Lower leg skin (tissue), 4 donors: ENCODE data around the gene PPARG. TPM values are rescaled to one million over a fixed set of nuclear protein-coding genes. Genes with fewer than 3 reads are reported as not detected.

Experiments
- DNase-seq, 2 donors: peaks; one replicate each; pipeline ENCODE4 v3.0.0-alpha.2; 2019; ENCODE audit warnings: low spot score in 2 of 2
- H3K4me3 ChIP-seq: fragments of 200-600 bp; sonication (generic); 2 replicates; pipeline ENCODE4 v1.5.1; 2017; ENCODE audit warnings: mild to moderate bottlenecking, low read depth; ENCODE audit not compliant: poor library complexity, severe bottlenecking
- CTCF ChIP-seq, 3 donors: fragments of 450-650 bp; IDR thresholded peaks; one replicate each; pipeline ENCODE4 v1.5.1; 2016; ENCODE audit warnings: antibody characterized with exemption in 3 of 3, mild to moderate bottlenecking in 3 of 3, moderate library complexity in 2 of 3
- POLR2A ChIP-seq, 2 donors: fragments of 450-650 bp; IDR thresholded peaks; one replicate each; pipeline ENCODE4 v1.6.1; 2016 to 2017; ENCODE audit warnings: antibody characterized with exemption in 2 of 2, mild to moderate bottlenecking in 1 of 2, moderate library complexity in 1 of 2
- WGBS, 2 donors: methylation state at CpG; one replicate each; pipeline ENCODE4 v1.1.5; 2018; 5-methylcytosine and 5-hydroxymethylcytosine counted together
- intact Hi-C: fragments of 100-400 bp; cut with DNase I; formaldehyde crosslinking; loops from one replicate; pipeline ENCODE4 v1.15.0; 2023; ENCODE audit warnings: low total_unique reads
- total RNA-seq, 4 donors: library from RNA; depleted of rRNA; stranded (reverse); fragments of >200 nt; gene quantifications; one replicate each; pipeline ENCODE4 v1.1.0, GENCODE V29; 2016

Gene PPARG
- total RNA-seq, 4 donors from 2014 or later: 8.4 to 14.1 (median 9.8) TPM

- no peak for DNase-seq
- intact Hi-C loops: no loop called here
- WGBS, 2 donors: 76 to 80% methylated on average over 5 of the region's 5 CpGs
- no peak overlapping the region for H3K4me3 ChIP-seq
- TF ChIP-seq POLR2A (IDR thresholded peaks at IDR 0.05) (no peak), CTCF (IDR thresholded peaks at IDR 0.05) (no peak)
These were observed 38.2 kb downstream of the PPARG start for GRCh38 chr3:12327021-12327420.

- TF ChIP-seq POLR2A (IDR thresholded peaks at IDR 0.05) (no peak), CTCF (IDR thresholded peaks at IDR 0.05) (no peak)
- WGBS, 2 donors: 84 to 88% methylated on average over 8 of the region's 8 CpGs
- no peak for DNase-seq
- no peak overlapping the region for H3K4me3 ChIP-seq
- intact Hi-C loops: no loop called here
These were observed 39.4 kb downstream of the PPARG start for GRCh38 chr3:12328132-12328836.

DNA sequence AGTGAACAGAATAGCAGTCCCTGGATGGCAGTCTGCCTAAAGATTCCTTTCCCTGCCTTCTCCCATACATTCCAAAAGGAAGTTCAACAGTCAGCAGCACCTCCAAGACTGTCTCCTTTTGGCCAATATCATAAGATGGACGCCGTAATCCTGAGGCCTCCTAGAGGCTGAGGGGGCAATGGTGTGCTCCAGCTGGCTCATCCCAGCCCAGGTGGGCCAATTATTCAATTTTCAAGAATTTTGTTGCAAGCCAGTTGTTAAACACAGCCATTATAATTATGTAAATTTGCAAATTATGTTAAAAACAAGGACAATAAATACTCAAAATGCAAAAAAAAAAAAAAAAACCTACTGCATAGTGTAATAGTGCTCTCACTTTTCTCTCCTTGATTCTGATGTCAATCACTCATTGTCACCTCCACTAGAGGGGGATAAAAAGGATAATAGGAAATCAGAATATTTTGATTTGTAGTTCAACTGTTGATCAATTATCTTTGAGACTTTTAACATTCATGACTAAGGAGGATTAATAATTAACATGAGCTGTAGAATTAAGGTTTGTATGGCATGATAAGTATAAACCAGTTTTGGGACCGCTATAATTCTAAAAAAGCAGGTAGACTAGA lies 40.1 kb downstream of the PPARG start:
- H3K4me3 ChIP-seq: no peak overlapping the region
- WGBS, 2 donors: 92% methylated on average over 3 of the region's 3 CpGs
- no peak for DNase-seq
- no peak for TF ChIP-seq POLR2A (IDR thresholded peaks at IDR 0.05)
- TF ChIP-seq CTCF (IDR thresholded peaks at IDR 0.05): no peak
- intact Hi-C loops: no loop called here

GRCh38 chr3:12334786-12335185 lies 45.9 kb downstream of the PPARG start:
- intact Hi-C loops: no loop called here
- no peak for TF ChIP-seq CTCF (IDR thresholded peaks at IDR 0.05)
- TF ChIP-seq POLR2A (IDR thresholded peaks at IDR 0.05): no peak
- H3K4me3 ChIP-seq: no peak overlapping the region
- WGBS, 2 donors: 82 to 90% methylated on average over 3 of the region's 3 CpGs
- no peak for DNase-seq

GRCh38 chr3:12335421-12335820 lies 46.6 kb downstream of the PPARG start:
- DNase-seq: no peak
- TF ChIP-seq POLR2A (IDR thresholded peaks at IDR 0.05): no peak
- TF ChIP-seq CTCF (IDR thresholded peaks at IDR 0.05): no peak
- intact Hi-C loops: no loop called here
- 67 to 76% methylated on average over 3 of the region's 3 CpGs for WGBS, 2 donors
- H3K4me3 ChIP-seq: no peak overlapping the region
